ENCODE data around the gene GP1BA.
"Not testable (repeated sequence)": the region's sequence is repeated elsewhere in the genome, so short reads cannot be mapped to it uniquely, and the experiment has no call there.

DNA sequence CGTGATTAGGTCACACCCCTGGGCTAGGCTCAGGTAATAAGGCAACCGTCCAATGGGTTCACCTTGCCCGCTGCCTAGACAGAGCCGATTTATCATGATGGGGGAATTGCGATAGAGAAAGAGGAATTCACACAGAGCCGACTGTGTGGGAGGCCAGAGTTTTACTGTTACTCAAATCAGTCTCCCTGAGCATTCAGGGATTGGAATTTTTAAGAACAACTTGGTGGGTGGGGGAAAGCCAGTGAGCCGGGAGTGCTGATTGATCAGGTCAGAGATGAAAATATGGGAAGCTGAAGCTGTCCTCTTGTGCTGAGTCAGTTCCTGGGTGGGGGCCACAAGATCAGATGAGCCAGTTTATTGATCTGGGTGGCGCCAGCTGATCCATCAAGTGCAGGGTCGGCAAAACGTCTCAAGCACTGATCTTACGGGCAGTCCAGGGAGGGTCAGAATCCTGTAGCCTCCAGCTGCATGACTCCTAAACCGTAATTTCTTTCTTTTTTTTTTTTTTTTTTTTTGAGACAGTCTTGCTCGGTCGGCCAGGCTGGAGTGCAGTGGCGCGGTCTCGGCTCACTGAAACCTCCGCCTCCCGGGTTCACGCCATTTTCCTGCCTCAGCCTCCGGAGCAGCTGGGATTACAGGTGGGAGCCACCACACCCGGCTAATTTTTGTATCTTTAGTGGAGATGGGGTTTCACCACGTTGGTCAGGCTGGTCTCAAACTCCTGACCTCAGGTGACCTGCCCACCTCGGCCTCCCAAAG is 5.3 kb upstream of the GP1BA start:
- TF ChIP-seq, protein P1, sequence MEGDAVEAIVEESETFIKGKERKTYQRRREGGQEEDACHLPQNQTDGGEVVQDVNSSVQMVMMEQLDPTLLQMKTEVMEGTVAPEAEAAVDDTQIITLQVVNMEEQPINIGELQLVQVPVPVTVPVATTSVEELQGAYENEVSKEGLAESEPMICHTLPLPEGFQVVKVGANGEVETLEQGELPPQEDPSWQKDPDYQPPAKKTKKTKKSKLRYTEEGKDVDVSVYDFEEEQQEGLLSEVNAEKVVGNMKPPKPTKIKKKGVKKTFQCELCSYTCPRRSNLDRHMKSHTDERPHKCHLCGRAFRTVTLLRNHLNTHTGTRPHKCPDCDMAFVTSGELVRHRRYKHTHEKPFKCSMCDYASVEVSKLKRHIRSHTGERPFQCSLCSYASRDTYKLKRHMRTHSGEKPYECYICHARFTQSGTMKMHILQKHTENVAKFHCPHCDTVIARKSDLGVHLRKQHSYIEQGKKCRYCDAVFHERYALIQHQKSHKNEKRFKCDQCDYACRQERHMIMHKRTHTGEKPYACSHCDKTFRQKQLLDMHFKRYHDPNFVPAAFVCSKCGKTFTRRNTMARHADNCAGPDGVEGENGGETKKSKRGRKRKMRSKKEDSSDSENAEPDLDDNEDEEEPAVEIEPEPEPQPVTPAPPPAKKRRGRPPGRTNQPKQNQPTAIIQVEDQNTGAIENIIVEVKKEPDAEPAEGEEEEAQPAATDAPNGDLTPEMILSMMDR (conservative IDR thresholded peaks at IDR 0.05 in 1 of 2, IDR thresholded peaks at IDR 0.05 in 1 of 2; ENCODE audit: low read depth in 1 of 2, low read length in 2 of 2), result not testable (repeated sequence)
- TF ChIP-seq EZH2 (IDR thresholded peaks at IDR 0.05; ENCODE audit: low read length, missing control alignments), result not testable (repeated sequence)
